ENCODE results near the gene ERCC6L.

DNA sequence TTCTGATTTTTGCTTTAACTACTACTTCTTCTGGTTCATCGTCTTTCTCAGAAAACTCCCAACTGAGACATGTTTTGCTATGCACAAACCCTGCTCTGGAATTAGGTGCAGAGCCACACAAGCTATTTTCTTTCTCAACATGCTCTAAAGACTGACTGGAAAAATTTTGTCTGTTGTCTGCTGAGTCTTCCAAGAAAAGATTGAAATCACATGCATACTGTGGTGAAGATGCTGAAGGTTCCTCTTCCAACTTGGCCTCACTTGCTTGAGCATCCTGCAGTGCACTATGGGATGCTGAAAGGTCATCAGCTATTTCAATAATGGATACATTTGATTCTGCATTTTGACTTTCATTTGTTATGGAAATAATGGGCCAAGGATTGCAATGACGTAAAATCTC is 33.1 kb downstream of the ERCC6L start:
- no peak for TF ChIP-seq CEBPB (IDR thresholded peaks at IDR 0.05; ENCODE audit: borderline replicate concordance in 1 of 2, low read depth in 2 of 2, low read length in 2 of 2)
- no peak for TF ChIP-seq JUNB (IDR thresholded peaks at IDR 0.05)
- TF ChIP-seq POLR2AphosphoS5 (IDR thresholded peaks at IDR 0.05; ENCODE audit: low read length) = no peak
